ENCODE measurements around the gene RPTOR. TPM values are rescaled to one million over a fixed set of nuclear protein-coding genes. Genes with fewer than 3 reads are reported as not detected.

Gene RPTOR
- total RNA-seq, 1 donor from 2014 or later: 53.7 TPM

DNA sequence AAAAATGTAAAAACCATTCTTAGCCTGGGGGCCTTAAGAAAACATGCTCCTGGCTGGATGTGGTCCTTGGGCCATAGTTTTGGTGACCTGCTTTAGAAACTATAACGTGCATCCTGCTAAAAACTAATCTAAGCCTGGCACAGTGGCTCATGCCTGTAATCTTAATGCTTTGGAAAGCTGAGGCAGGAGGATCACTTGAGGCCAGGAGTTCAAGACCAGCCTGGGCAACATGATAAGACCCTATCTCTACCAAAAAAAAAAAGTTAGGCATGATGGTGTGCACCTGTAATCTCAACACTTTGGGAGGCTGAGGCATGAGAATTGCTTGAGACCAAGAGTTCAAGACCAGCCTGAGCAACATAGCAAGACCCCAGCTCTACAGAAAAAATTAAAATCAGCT, 263.2 kb downstream of the RPTOR start:
- DNase-seq (ENCODE audit: low spot score in 2 of 2, unreplicated experiment in 2 of 2): no peak
- TF ChIP-seq CTCF (IDR thresholded peaks at IDR 0.05; ENCODE audit: unreplicated experiment): no peak
- Mint-ChIP-seq H3K27ac (no peak overlapping the region), H3K9me3 (peaks cover 27% of the 10 kb centered on the region), H3K36me3 (peaks cover 35% of the 10 kb centered on the region), H3K4me3 (no peak overlapping the region), H3K4me1 (no peaks in the 10 kb centered on the region), H3K27me3 (ENCODE audit: low read depth) (no peaks in the 10 kb centered on the region)

DNA sequence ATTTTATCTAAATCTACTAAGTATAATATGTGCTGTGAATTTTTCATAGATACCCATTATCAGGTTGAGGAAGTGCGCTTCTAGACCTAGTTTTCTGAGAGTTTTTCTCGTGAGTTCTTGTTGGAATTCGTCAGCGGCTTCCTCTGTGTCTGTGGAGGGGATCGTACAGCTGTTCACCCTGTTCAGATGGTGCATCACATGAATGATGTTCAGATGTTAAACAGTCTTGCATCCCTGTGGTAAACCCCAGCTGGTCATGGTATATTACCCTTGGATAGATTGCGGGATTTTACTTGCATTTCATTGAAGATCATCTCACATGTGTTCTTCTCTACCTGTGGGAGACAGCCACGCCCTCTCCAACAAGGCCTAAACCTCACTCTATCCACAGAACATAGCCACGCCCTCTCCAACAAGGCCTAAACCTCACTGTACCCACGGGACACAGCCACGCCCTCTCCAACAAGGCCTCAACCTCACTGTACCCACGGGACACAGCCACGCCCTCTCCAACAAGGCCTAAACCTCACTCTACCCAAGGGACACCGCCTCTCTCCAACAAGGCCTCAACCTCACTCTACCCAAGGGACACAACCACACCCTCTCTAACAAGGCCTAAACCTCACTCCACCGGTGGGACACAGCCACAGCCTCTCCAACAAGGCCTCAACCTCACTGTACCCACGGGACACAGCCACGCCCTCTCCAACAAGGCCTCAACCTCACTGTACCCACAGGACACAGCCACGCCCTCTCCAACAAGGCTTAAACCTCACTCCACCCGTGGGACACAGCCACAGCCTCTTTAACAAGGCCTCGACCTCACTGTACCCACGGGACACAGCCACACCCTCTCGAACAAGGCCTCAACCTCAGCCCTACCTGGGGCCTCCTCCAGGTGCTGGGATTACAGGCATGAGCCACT, 266.8 kb downstream of the RPTOR start:
- no peak for DNase-seq (ENCODE audit: low spot score in 2 of 2, unreplicated experiment in 2 of 2)
- H3K27me3 Mint-ChIP-seq (ENCODE audit: low read depth): no peaks in the 10 kb centered on the region
- H3K36me3 Mint-ChIP-seq: peaks cover 30% of the 10 kb centered on the region
- no peak for TF ChIP-seq CTCF (IDR thresholded peaks at IDR 0.05; ENCODE audit: unreplicated experiment)
- H3K27ac Mint-ChIP-seq: no peak overlapping the region
- H3K9me3 Mint-ChIP-seq: peaks cover 17% of the 10 kb centered on the region
- no peak overlapping the region for H3K4me3 Mint-ChIP-seq
- H3K4me1 Mint-ChIP-seq: no peaks in the 10 kb centered on the region

DNA sequence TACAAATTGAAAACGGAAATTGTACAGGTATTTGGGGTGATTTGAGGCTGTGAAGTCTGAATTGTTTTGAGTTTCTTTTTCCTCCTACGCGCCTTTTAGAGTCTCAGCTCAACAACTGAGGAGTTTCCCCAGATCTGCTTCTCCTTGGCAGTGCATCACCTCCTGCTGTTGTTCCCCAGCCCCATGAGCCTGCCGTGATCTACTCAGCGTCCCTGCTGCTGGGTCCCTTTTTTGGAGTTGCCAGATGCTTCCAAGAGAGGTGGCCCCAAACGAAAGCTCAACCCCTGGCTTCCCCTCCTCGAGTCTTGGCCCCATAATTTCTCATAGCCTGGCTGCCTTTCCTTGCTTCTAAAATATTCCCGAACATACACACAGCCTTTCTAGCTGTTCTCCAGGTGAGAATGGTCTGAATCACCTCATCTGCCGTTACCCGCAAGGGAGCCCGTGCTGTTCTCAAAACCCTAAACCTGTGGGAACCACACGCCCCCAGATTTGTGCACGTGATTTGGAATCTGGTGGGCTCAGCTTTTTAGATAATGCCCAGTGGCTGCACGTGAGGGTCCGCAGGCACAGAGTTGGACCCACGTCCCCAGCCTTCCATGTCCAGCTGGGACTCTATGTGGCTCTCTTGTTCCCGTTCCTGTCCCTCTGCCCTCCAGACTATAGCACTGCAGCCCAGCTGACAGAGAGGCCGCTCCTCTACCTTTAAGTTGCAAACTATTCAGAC, 267.9 kb downstream of the RPTOR start:
- peaks cover 24% of the 10 kb centered on the region for H3K36me3 Mint-ChIP-seq
- H3K4me1 Mint-ChIP-seq: no peaks in the 10 kb centered on the region
- no peaks in the 10 kb centered on the region for H3K27me3 Mint-ChIP-seq (ENCODE audit: low read depth)
- H3K27ac Mint-ChIP-seq: no peak overlapping the region
- DNase-seq (ENCODE audit: low spot score in 2 of 2, unreplicated experiment in 2 of 2): no peak
- TF ChIP-seq CTCF (IDR thresholded peaks at IDR 0.05; ENCODE audit: unreplicated experiment): no peak
- H3K9me3 Mint-ChIP-seq: peaks cover 9% of the 10 kb centered on the region
- no peak overlapping the region for H3K4me3 Mint-ChIP-seq

- Mint-ChIP-seq H3K4me1 (no peaks in the 10 kb centered on the region), H3K27ac (no peak overlapping the region), H3K9me3 (peaks cover 5% of the 10 kb centered on the region), H3K36me3 (peaks cover 21% of the 10 kb centered on the region), H3K4me3 (no peak overlapping the region), H3K27me3 (ENCODE audit: low read depth) (no peaks in the 10 kb centered on the region)
- no peak for TF ChIP-seq CTCF (IDR thresholded peaks at IDR 0.05; ENCODE audit: unreplicated experiment)
- no peak for DNase-seq (ENCODE audit: low spot score in 2 of 2, unreplicated experiment in 2 of 2)
These were observed 268.7 kb downstream of the RPTOR start for GRCh38 chr17:80813318-80813717.

GRCh38 chr17:80814491-80814890, 269.9 kb downstream of the RPTOR start:
- no peak overlapping the region for H3K4me3 Mint-ChIP-seq
- no peaks in the 10 kb centered on the region for H3K27me3 Mint-ChIP-seq (ENCODE audit: low read depth)
- no peak for TF ChIP-seq CTCF (IDR thresholded peaks at IDR 0.05; ENCODE audit: unreplicated experiment)
- DNase-seq (ENCODE audit: low spot score in 2 of 2, unreplicated experiment in 2 of 2): no peak
- peaks cover 16% of the 10 kb centered on the region for H3K36me3 Mint-ChIP-seq
- no peaks in the 10 kb centered on the region for H3K9me3 Mint-ChIP-seq
- H3K27ac Mint-ChIP-seq: no peak overlapping the region
- no peaks in the 10 kb centered on the region for H3K4me1 Mint-ChIP-seq

All from mesothelial cell of epicardium (in vitro differentiated cells).